Fibroblast of villous mesenchyme (primary cell): ENCODE measurements around the gene CELSR2. TPM values are rescaled to one million over a fixed set of nuclear protein-coding genes. Genes with fewer than 3 reads are reported as not detected.

ENCODE experiments used
- DNase-seq: peaks from one replicate; pipeline ENCODE4 v3.0.0-alpha.2; 2010; ENCODE audit warnings: low read depth
- H3K4me3 ChIP-seq: 2 replicates; pipeline ENCODE4 v1.5.1; 2011; ENCODE audit warnings: low read depth, mild to moderate bottlenecking, low read length
- total RNA-seq: library from RNA; depleted of rRNA; stranded (reverse); fragments of >200 nt; gene quantifications from 2 replicates; pipeline ENCODE4 v1.2.3, GENCODE V29; 2012
- TF ChIP-seq, protein P1 (sequence below): IDR thresholded peaks from 2 replicates; pipeline ENCODE4 v1.5.1; 2012; ENCODE audit warnings: low read depth, mild to moderate bottlenecking, low read length; ENCODE audit not compliant: insufficient read depth

CELSR2 gene
- total RNA-seq, 1 donor: 1.3 TPM

DNA sequence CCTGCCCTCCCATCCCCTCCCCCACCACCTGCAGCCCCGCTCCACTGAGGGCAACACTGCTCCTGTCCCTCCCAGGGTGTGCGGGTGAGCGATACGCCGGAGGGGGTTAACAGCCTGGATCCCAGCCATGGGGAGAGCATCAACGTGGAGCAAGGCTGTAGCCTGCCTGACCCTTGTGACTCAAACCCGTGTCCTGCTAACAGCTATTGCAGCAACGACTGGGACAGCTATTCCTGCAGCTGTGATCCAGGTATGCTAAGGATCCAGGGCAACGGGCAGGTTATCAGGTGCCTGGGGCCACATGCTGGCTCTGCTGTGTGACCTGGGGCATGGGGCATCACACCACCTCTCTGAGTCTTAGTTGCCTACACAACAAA is 15.0 kb downstream of the CELSR2 start:
- TF ChIP-seq, protein P1, sequence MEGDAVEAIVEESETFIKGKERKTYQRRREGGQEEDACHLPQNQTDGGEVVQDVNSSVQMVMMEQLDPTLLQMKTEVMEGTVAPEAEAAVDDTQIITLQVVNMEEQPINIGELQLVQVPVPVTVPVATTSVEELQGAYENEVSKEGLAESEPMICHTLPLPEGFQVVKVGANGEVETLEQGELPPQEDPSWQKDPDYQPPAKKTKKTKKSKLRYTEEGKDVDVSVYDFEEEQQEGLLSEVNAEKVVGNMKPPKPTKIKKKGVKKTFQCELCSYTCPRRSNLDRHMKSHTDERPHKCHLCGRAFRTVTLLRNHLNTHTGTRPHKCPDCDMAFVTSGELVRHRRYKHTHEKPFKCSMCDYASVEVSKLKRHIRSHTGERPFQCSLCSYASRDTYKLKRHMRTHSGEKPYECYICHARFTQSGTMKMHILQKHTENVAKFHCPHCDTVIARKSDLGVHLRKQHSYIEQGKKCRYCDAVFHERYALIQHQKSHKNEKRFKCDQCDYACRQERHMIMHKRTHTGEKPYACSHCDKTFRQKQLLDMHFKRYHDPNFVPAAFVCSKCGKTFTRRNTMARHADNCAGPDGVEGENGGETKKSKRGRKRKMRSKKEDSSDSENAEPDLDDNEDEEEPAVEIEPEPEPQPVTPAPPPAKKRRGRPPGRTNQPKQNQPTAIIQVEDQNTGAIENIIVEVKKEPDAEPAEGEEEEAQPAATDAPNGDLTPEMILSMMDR: no peak
- H3K4me3 ChIP-seq: no peak overlapping the region
- DNase-seq: no peak

DNA sequence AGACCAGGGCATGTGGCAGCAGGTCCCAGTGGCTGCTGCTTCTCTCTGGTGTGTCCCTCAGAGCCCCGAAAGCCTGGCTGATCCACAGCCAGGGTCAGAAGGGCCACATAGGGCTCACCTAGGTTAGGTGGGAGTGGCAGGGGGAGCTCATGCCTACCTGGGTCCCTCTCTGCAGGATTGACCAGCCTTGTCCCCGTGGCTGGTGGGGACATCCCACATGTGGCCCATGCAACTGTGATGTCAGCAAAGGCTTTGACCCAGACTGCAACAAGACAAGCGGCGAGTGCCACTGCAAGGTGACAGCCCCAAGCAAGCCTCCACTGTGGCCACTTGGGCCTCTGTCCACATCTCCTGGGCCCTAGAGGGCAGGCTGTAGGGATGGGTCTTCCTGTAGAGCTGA is 15.7 kb downstream of the CELSR2 start:
- TF ChIP-seq, protein P1: no peak
- DNase-seq: no peak
- H3K4me3 ChIP-seq: no peak overlapping the region

DNA sequence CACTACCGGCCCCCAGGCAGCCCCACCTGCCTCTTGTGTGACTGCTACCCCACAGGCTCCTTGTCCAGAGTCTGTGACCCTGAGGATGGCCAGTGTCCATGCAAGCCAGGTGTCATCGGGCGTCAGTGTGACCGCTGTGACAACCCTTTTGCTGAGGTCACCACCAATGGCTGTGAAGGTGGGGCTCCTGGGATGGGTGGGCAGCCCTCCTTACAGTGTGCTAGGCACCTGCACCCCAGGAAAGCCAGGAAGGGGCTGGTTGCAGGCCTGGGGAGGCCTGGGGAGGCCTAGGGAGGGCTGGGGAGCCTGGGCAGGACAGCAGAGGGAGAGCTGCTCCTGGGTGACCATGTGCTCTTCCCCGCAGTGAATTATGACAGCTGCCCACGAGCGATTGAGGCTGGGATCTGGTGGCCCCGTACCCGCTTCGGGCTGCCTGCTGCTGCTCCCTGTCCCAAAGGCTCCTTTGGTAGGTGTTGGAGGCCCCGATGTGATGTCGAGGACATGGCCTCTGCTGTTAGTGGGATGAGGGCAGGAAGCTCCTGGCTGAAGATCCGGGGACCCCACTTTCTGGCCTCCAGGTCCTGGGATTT is 16.5 kb downstream of the CELSR2 start:
- TF ChIP-seq, protein P1: no peak
- no peak overlapping the region for H3K4me3 ChIP-seq

DNA sequence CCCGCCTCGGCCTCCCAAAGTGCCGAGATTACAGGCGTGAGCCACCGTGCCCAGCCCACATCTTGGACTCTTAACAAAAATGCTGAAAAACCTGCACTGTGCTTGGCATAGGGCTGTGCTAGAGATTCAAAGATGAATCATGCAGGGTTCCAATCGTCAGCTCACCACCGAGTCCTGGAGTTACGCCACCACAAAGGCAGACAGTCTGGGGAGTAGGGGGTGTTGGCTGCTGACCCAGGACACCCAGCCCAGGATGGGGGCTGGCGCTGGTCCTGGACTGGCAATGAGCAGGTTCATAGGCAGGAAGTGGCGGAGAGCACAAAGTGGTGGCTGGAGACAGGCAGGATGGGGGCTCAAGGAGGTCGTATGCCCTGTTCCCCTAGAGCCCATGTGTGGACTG is 17.6 kb downstream of the CELSR2 start:
- no peak for DNase-seq
- H3K4me3 ChIP-seq: no peak overlapping the region
- TF ChIP-seq, protein P1: no peak

More for the DNA sequence above, 16.5 kb downstream of the CELSR2 start:
- DNase-seq: no peak

DNA sequence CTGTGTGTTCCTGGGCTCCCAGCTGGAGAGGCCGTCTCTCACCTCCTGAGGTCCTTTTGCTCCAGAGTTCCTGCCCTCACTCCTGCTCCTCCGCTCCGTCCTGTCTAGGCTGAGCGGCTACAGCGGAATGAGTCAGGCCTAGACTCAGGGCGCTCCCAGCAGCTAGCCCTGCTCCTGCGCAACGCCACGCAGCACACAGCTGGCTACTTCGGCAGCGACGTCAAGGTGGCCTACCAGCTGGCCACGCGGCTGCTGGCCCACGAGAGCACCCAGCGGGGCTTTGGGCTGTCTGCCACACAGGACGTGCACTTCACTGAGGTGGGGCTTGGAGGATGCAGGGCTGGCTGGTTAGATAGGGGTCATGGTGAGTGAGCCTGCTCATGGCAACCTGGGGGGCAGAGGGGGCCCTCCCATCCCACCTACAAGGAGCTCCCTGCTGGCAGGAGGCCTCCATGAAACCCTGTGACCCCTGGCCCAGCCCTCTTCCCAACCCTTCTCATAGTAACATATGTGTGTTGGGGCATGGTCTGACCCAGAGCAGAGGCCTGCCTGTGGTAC is 18.5 kb downstream of the CELSR2 start:
- no peak for DNase-seq
- no peak overlapping the region for H3K4me3 ChIP-seq
- TF ChIP-seq, protein P1: no peak

DNA sequence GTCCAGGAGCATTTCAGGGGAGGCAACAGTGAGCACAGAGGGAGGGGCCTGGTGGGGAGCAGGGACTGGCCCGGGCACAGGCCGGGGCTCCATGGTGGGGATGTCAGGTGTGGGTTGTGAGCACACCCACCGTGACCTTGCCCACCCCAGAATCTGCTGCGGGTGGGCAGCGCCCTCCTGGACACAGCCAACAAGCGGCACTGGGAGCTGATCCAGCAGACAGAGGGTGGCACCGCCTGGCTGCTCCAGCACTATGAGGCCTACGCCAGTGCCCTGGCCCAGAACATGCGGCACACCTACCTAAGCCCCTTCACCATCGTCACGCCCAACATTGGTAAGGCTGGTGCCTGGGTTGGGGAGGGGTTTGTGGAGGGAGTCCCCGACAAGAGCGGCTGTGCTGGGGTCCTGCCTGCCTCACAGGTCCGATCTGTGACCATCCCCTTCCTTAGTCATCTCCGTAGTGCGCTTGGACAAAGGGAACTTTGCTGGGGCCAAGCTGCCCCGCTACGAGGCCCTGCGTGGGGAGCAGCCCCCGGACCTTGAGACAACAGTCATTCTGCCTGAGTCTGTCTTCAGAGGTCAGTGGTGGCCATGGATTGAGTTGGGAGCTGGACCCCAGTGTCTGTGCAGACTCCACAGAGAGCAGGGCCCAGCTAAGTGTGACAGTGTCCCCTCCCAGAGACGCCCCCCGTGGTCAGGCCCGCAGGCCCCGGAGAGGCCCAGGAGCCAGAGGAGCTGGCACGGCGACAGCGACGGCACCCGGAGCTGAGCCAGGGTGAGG is 19.3 kb downstream of the CELSR2 start:
- DNase-seq: no peak
- H3K4me3 ChIP-seq: no peak overlapping the region
- TF ChIP-seq, protein P1: no peak
